Measurements from ENCODE around the gene HORMAD2.
A peak's percentile ranks its signal among the peaks of the same experiment; 100 is the strongest.
"Not testable (repeated sequence)": the region's sequence is repeated elsewhere in the genome, so short reads cannot be mapped to it uniquely, and the experiment has no call there.

The HORMAD2 gene

GRCh38 chr22:30191040-30191701, 110.9 kb downstream of the HORMAD2 start:
- no peak for DNase-seq (ENCODE audit: low read depth in 2 of 2)

- DNase-seq (ENCODE audit: low read depth in 2 of 2), result no peak
Observed at GRCh38 chr22:30192427-30192826, 112.2 kb downstream of the HORMAD2 start.

GRCh38 chr22:30193031-30193775, 112.9 kb downstream of the HORMAD2 start:
- no peak for DNase-seq (ENCODE audit: low read depth in 2 of 2)

GRCh38 chr22:30195245-30196140, 115.2 kb downstream of the HORMAD2 start:
- DNase-seq (ENCODE audit: low read depth in 2 of 2), result no peak

- DNase-seq (ENCODE audit: low read depth in 2 of 2), result peak; percentile 25 to 31
Observed at GRCh38 chr22:30196141-30196879, 116.0 kb downstream of the HORMAD2 start.

GRCh38 chr22:30196880-30197336, 116.6 kb downstream of the HORMAD2 start:
- no peak for DNase-seq (ENCODE audit: low read depth in 2 of 2)

GRCh38 chr22:30197389-30197788, 117.1 kb downstream of the HORMAD2 start:
- DNase-seq (ENCODE audit: low read depth in 2 of 2), result no peak

- no peak for DNase-seq (ENCODE audit: low read depth in 2 of 2)
Observed at GRCh38 chr22:30198152-30198825, 118.0 kb downstream of the HORMAD2 start.

- no peak for DNase-seq (ENCODE audit: low read depth in 2 of 2)
Observed at GRCh38 chr22:30198921-30199320, 118.7 kb downstream of the HORMAD2 start.

GRCh38 chr22:30200905-30201304, 120.6 kb downstream of the HORMAD2 start:
- not testable (repeated sequence) for DNase-seq (ENCODE audit: low read depth in 2 of 2)

- DNase-seq (ENCODE audit: low read depth in 2 of 2), result no peak
Observed at GRCh38 chr22:30201945-30202344, 121.7 kb downstream of the HORMAD2 start.

GRCh38 chr22:30202531-30203006, 122.3 kb downstream of the HORMAD2 start:
- DNase-seq (ENCODE audit: low read depth in 2 of 2), result no peak

GRCh38 chr22:30204015-30204741, 123.9 kb downstream of the HORMAD2 start:
- DNase-seq (ENCODE audit: low read depth in 2 of 2), result no peak

- no peak for DNase-seq (ENCODE audit: low read depth in 2 of 2)
Observed at GRCh38 chr22:30204742-30205111, 124.5 kb downstream of the HORMAD2 start.

- no peak for DNase-seq (ENCODE audit: low read depth in 2 of 2)
Observed at GRCh38 chr22:30205281-30206115, 125.2 kb downstream of the HORMAD2 start.

GRCh38 chr22:30206944-30207343, 126.7 kb downstream of the HORMAD2 start:
- no peak for DNase-seq (ENCODE audit: low read depth in 2 of 2)

GRCh38 chr22:30208631-30209603, 128.7 kb downstream of the HORMAD2 start:
- DNase-seq (ENCODE audit: low read depth in 2 of 2), result no peak

GRCh38 chr22:30209642-30210041, 129.4 kb downstream of the HORMAD2 start:
- no peak for DNase-seq (ENCODE audit: low read depth in 2 of 2)
